GM12801 (cell line): Measurements from ENCODE around the gene SMYD3.

ENCODE experiments used
- CTCF ChIP-seq: IDR thresholded peaks from one replicate; pipeline ENCODE4 v1.5.1; 2011; ENCODE audit warnings: control low read depth; ENCODE audit not compliant: insufficient read length; ENCODE audit errors: extremely low read depth

Gene SMYD3

GRCh38 chr1:245915841-245916240 lies 591.2 kb downstream of the SMYD3 start:
- no peak for TF ChIP-seq CTCF

- TF ChIP-seq CTCF: no peak
Observed at GRCh38 chr1:245915406-245915805, 591.7 kb downstream of the SMYD3 start.

GRCh38 chr1:245908543-245908942 lies 598.5 kb downstream of the SMYD3 start:
- TF ChIP-seq CTCF: no peak

- TF ChIP-seq CTCF: no peak
Observed at GRCh38 chr1:245906207-245906606, 600.9 kb downstream of the SMYD3 start.

GRCh38 chr1:245903851-245904250 lies 603.2 kb downstream of the SMYD3 start:
- no peak for TF ChIP-seq CTCF

- TF ChIP-seq CTCF: no peak
Observed at GRCh38 chr1:245901565-245901964, 605.5 kb downstream of the SMYD3 start.

GRCh38 chr1:245901037-245901436 lies 606.0 kb downstream of the SMYD3 start:
- no peak for TF ChIP-seq CTCF

- TF ChIP-seq CTCF: no peak
Observed at GRCh38 chr1:245898581-245898980, 608.5 kb downstream of the SMYD3 start.
